OCI-LY7 (cell line): ENCODE measurements around the gene LRRC75B.
"Not testable (repeated sequence)": the region's sequence is repeated elsewhere in the genome, so short reads cannot be mapped to it uniquely, and the experiment has no call there.

ENCODE experiments used
- CTCF ChIP-seq: fragments of 200-600 bp; sonication (generic); conservative IDR thresholded peaks from 2 replicates; pipeline ENCODE4 v1.5.1; 2014; ENCODE audit warnings: mild to moderate bottlenecking, antibody characterized with exemption, low read length, moderate library complexity, mixed read lengths
- EZH2phosphoT487 ChIP-seq: fragments of 200-600 bp; sonication (generic); IDR thresholded peaks from 2 replicates; pipeline ENCODE4 v1.6.1; 2018; ENCODE audit warnings: low read depth, borderline replicate concordance, mild to moderate bottlenecking, mixed run types, antibody characterized with exemption, low read length, moderate library complexity, mixed read lengths

DNA sequence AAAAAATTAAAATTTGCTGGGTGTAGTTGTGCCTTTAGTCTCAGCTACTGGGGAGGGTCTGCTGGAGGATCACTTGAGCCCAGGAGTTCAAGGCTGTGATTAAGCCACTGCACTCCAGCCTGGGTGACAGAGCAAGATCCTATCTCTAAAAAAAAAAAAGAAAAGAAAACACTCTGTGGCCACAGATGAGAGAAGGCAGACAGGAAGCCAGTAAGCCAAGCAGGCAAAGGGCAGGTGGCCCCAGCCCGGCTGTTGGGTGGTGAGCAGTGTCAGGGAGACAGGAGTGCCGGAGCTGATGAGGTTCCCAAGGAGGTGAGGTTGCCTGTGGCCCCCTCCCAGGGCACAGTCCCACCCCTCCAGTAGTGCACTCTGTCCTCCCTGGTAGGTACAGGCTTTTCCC, 29.7 kb upstream of the LRRC75B start:
- TF ChIP-seq CTCF, EZH2phosphoT487: not testable (repeated sequence)
